Esophagus squamous epithelium (tissue), 4 donors: ENCODE results near the gene RALGAPB.

ENCODE experiments used
- POLR2A ChIP-seq, 4 donors: fragments of 450-650 bp; IDR thresholded peaks; one replicate each; pipeline ENCODE4 v1.6.1; 2017; ENCODE audit warnings: antibody characterized with exemption in 4 of 4, mild to moderate bottlenecking in 4 of 4, moderate library complexity in 3 of 4
- TF ChIP-seq, protein P1 (sequence below), 6 experiments: fragments of 450-650 bp in 4 of 6; fragments of 200-600 bp in 2 of 6; sonication (generic) in 2 of 6; IDR thresholded peaks; one replicate each; pipeline ENCODE4 v1.5.1; 2016 to 2019; ENCODE audit warnings: antibody characterized with exemption in 6 of 6, mild to moderate bottlenecking in 4 of 6, moderate library complexity in 4 of 6

DNA sequence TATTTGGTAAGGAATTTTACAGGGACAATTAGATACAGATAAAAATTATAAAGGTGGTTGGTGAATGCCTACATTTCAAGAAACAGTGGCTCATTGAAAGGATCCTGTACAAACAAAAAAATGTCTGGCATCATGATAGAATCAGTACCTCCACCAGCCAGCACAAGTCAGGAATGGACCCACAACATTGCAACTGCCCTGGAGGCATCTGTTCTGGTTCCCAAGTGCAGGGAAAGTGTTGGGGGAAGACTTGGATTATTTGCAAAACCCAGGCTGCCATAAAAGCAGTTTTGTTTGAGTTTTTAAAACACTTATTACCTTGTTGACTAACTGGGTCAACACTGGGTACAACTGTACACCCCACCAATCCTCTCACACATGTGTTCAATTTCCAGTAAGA lies 153.3 kb downstream of the RALGAPB start:
- TF ChIP-seq, protein P1, sequence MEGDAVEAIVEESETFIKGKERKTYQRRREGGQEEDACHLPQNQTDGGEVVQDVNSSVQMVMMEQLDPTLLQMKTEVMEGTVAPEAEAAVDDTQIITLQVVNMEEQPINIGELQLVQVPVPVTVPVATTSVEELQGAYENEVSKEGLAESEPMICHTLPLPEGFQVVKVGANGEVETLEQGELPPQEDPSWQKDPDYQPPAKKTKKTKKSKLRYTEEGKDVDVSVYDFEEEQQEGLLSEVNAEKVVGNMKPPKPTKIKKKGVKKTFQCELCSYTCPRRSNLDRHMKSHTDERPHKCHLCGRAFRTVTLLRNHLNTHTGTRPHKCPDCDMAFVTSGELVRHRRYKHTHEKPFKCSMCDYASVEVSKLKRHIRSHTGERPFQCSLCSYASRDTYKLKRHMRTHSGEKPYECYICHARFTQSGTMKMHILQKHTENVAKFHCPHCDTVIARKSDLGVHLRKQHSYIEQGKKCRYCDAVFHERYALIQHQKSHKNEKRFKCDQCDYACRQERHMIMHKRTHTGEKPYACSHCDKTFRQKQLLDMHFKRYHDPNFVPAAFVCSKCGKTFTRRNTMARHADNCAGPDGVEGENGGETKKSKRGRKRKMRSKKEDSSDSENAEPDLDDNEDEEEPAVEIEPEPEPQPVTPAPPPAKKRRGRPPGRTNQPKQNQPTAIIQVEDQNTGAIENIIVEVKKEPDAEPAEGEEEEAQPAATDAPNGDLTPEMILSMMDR (IDR thresholded peaks at IDR 0.05): no peak
- no peak for TF ChIP-seq POLR2A (IDR thresholded peaks at IDR 0.05)
